GM21367 (cell line): Measurements from ENCODE around the gene GRPEL2.
A peak's percentile ranks its signal among the peaks of the same experiment; 100 is the strongest.
"Not testable (repeated sequence)": the region's sequence is repeated elsewhere in the genome, so short reads cannot be mapped to it uniquely, and the experiment has no call there.

Experiments
- ATAC-seq: cut with Tn5 transposase; IDR thresholded peaks from one replicate; pipeline ENCODE4 v1.9.1; 2021; ENCODE audit not compliant: unreplicated experiment

Gene GRPEL2

GRCh38 chr5:149375434-149375833 is 30.1 kb downstream of the GRPEL2 start:
- no peak for ATAC-seq

GRCh38 chr5:149376104-149376503 is 30.8 kb downstream of the GRPEL2 start:
- no peak for ATAC-seq

GRCh38 chr5:149376711-149377447 is 31.6 kb downstream of the GRPEL2 start:
- no peak for ATAC-seq

- no peak for ATAC-seq
Observed at GRCh38 chr5:149378241-149378820, 33.0 kb downstream of the GRPEL2 start.

- ATAC-seq, result no peak
Observed at GRCh38 chr5:149379177-149379761, 34.0 kb downstream of the GRPEL2 start, which contains the start of gene IL17B. Gene IL17B, minus strand, starts transcription at chr5:149379292. Its CDS starts 67 bp downstream, at chr5:149379225.

GRCh38 chr5:149379818-149380374 is 34.6 kb downstream of the GRPEL2 start:
- ATAC-seq, result no peak

GRCh38 chr5:149380466-149381121 is 35.3 kb downstream of the GRPEL2 start:
- ATAC-seq, result no peak

- no peak for ATAC-seq
Observed at GRCh38 chr5:149381261-149381985, 36.1 kb downstream of the GRPEL2 start.

GRCh38 chr5:149381986-149382338 is 36.7 kb downstream of the GRPEL2 start:
- peak; percentile 68 for ATAC-seq

- no peak for ATAC-seq
Observed at GRCh38 chr5:149382517-149383220, 37.4 kb downstream of the GRPEL2 start.

- no peak for ATAC-seq
Observed at GRCh38 chr5:149383399-149383798, 38.1 kb downstream of the GRPEL2 start.

- ATAC-seq, result no peak
Observed at GRCh38 chr5:149386166-149386565, 40.9 kb downstream of the GRPEL2 start.

GRCh38 chr5:149387081-149387631 is 41.9 kb downstream of the GRPEL2 start:
- no peak for ATAC-seq

- ATAC-seq, result no peak
Observed at GRCh38 chr5:149387982-149388381, 42.7 kb downstream of the GRPEL2 start.

- no peak for ATAC-seq
Observed at GRCh38 chr5:149388498-149389190, 43.3 kb downstream of the GRPEL2 start.

GRCh38 chr5:149389552-149390495 is 44.5 kb downstream of the GRPEL2 start:
- ATAC-seq, result no peak

- not testable (repeated sequence) for ATAC-seq
Observed at GRCh38 chr5:149391076-149391475, 45.8 kb downstream of the GRPEL2 start.

GRCh38 chr5:149391524-149391923 is 46.2 kb downstream of the GRPEL2 start:
- ATAC-seq, result no peak
